Measurements from ENCODE around the gene SELENON. TPM values are rescaled to one million over a fixed set of nuclear protein-coding genes. Genes with fewer than 3 reads are reported as not detected.

SELENON gene
- total RNA-seq, 2 experiments from 2014 or later, result 9.9 to 28.3 TPM

DNA sequence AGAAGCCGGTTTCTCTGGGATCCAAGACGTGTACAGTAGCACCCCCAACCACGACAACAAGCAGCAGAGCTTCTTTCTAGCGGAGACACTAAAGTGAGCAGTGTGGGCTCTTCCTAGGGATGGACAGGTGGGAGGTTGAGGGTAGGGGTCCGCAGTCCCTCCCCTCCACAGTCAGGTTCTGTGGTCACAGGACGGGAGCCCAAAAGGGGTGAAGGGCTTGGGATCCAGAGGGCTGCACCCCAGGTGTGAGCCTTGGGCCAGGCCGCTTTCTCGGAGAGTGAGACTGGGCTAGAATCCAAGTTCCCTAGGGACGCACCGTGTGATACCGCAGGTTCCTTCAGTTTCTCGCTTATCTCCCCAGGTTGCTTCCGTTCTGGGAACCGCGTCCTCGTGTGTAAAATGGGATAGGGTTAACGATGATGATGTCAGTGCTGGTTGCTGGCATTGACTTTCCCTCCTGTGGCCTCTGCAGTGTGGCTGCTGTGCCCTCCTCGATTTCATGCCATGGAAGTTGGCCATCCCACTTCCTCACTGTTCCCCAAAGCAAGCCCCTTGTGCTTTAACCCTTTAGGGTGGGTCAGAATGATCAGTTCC lies 17.3 kb upstream of the SELENON start:
- intact Hi-C loops (cut with micrococcal nuclease; ENCODE audit: unreplicated experiment), result no loop called here
- H3K36me3 ChIP-seq (ENCODE audit: insufficient read depth, low read length), result no peaks in the 10 kb centered on the region
- no peak overlapping the region for H2AFZ ChIP-seq (ENCODE audit: low read length)
- no peak overlapping the region for H3K4me3 ChIP-seq (ENCODE audit: low read depth, low read length, poor library complexity, severe bottlenecking)
- H3K9me3 ChIP-seq (ENCODE audit: low read length), result no peaks in the 10 kb centered on the region
- H3K27ac ChIP-seq (ENCODE audit: low read depth, low read length, poor library complexity, severe bottlenecking), result no peak overlapping the region
- H3K4me1 ChIP-seq (ENCODE audit: insufficient read depth, low read length, poor library complexity, severe bottlenecking), result peaks cover 20% of the 10 kb centered on the region
- no peaks in the 10 kb centered on the region for H3K9me2 ChIP-seq (ENCODE audit: insufficient read depth, low read length)
- TF ChIP-seq, protein P1, sequence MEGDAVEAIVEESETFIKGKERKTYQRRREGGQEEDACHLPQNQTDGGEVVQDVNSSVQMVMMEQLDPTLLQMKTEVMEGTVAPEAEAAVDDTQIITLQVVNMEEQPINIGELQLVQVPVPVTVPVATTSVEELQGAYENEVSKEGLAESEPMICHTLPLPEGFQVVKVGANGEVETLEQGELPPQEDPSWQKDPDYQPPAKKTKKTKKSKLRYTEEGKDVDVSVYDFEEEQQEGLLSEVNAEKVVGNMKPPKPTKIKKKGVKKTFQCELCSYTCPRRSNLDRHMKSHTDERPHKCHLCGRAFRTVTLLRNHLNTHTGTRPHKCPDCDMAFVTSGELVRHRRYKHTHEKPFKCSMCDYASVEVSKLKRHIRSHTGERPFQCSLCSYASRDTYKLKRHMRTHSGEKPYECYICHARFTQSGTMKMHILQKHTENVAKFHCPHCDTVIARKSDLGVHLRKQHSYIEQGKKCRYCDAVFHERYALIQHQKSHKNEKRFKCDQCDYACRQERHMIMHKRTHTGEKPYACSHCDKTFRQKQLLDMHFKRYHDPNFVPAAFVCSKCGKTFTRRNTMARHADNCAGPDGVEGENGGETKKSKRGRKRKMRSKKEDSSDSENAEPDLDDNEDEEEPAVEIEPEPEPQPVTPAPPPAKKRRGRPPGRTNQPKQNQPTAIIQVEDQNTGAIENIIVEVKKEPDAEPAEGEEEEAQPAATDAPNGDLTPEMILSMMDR (conservative IDR thresholded peaks at IDR 0.05; ENCODE audit: low read length), result no peak
- no peak for TF ChIP-seq EZH2phosphoT487 (IDR thresholded peaks at IDR 0.05; ENCODE audit: borderline replicate concordance, low read depth, low read length)
- CTCF ChIA-PET (ENCODE audit: unreplicated experiment), result no interaction called here
- BruUV-seq (replicated peaks), result no TSS peak
- H3K79me2 ChIP-seq (ENCODE audit: insufficient read depth, low read depth, low read length), result no peaks in the 10 kb centered on the region
- POLR2A ChIA-PET, result no interaction called here
- H4K20me1 ChIP-seq (ENCODE audit: insufficient read depth, low read length), result no peaks in the 10 kb centered on the region
- no peak for DNase-seq (ENCODE audit: low spot score)
- H3K4me2 ChIP-seq (ENCODE audit: low read length), result no peak overlapping the region

DNA sequence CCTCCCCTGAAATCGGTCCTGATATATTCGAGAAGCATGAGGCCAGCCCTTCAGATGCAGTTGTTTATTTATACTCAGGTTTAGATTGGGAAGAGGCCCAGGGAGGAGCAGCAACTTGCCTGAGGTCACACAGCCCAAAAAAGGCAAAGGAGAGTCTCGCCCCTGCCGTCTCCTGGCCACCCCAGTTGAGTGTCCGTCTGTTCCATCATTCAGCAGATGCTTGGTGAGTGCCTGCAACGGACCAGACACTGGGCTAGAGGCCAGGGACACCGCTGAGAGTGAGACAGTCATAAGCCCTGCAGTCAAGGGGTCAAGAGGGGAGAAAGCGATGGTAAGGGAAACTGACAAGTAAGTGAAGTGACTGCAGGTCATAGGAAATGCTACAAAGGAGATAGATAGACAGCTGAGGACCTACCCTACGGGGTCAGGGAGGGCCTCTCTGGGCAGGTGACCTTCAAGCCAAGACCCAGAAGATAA lies 15.4 kb upstream of the SELENON start:
- ChIA-PET POLR2A (interaction anchor here (0.6 to 0.7 kb wide), 2 partner anchors 18 to 371 kb away, joined by 3 read pairs; no protein-coding TSS in a partner anchor), CTCF (ENCODE audit: unreplicated experiment) (interaction anchor here (0.6 kb wide), 1 partner anchor 537 kb away, joined by 3 read pairs; the partner anchor contains the start of gene RSRP1)
- H3K79me2 ChIP-seq (ENCODE audit: insufficient read depth, low read depth, low read length), result no peaks in the 10 kb centered on the region
- TF ChIP-seq, protein P1 (conservative IDR thresholded peaks at IDR 0.05; ENCODE audit: low read length), result no peak
- no peak for TF ChIP-seq EZH2phosphoT487 (IDR thresholded peaks at IDR 0.05; ENCODE audit: borderline replicate concordance, low read depth, low read length)
- H3K4me2 ChIP-seq (ENCODE audit: low read length), result no peak overlapping the region
- no peaks in the 10 kb centered on the region for H3K9me3 ChIP-seq (ENCODE audit: low read length)
- no peak for DNase-seq (ENCODE audit: low spot score)
- H3K36me3 ChIP-seq (ENCODE audit: insufficient read depth, low read length), result no peaks in the 10 kb centered on the region
- peaks cover 10% of the 10 kb centered on the region for H3K4me1 ChIP-seq (ENCODE audit: insufficient read depth, low read length, poor library complexity, severe bottlenecking)
- no peak overlapping the region for H3K27ac ChIP-seq (ENCODE audit: low read depth, low read length, poor library complexity, severe bottlenecking)
- H2AFZ ChIP-seq (ENCODE audit: low read length), result no peak overlapping the region
- H3K4me3 ChIP-seq (ENCODE audit: low read depth, low read length, poor library complexity, severe bottlenecking), result no peak overlapping the region
- intact Hi-C loops (cut with micrococcal nuclease; ENCODE audit: unreplicated experiment), result no loop called here
- no TSS peak for BruUV-seq (replicated peaks)
- H3K9me2 ChIP-seq (ENCODE audit: insufficient read depth, low read length), result no peaks in the 10 kb centered on the region
- H4K20me1 ChIP-seq (ENCODE audit: insufficient read depth, low read length), result no peaks in the 10 kb centered on the region

DNA sequence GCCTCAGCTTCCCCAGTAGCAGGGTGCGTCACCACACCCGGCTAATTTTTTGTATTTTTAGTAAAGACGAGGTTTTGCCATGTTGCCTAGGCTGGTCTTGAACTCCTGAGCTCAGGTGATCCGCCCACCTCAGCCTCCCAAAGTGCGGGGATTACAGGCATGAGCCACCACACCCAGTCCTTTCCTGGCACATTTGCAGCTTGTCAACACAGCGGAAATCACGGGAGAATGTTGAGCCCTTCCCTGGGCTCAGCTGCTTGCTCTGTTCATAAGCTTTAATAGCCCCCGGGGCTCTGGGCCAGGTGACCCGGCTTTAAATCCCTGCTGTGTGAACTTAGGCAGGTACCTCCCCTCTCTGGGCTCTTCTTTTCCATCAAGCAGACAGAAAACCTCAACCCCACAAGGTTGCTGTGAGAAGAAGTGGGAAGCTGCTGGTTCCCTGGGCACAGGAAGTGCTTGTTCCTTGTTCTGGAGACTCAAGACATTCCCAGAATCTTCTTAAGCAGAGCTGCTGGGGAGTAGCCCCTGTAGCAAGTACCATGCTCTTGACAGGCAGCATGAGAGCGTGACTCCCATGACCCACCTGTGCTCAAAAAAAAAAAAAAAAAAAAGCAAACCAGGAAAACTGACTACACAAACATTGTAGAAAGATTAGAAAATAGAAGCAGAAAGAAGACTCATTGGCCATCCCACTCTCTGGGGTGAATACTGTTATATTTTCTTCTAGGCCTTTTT lies 14.5 kb upstream of the SELENON start:
- Histone ChIP-seq H3K4me2 (ENCODE audit: low read length) (no peak overlapping the region), H3K27ac (ENCODE audit: low read depth, low read length, poor library complexity, severe bottlenecking) (no peak overlapping the region), H2AFZ (ENCODE audit: low read length) (no peak overlapping the region), H3K9me2 (ENCODE audit: insufficient read depth, low read length) (no peaks in the 10 kb centered on the region), H3K79me2 (ENCODE audit: insufficient read depth, low read depth, low read length) (no peaks in the 10 kb centered on the region), H4K20me1 (ENCODE audit: insufficient read depth, low read length) (no peaks in the 10 kb centered on the region), H3K9me3 (ENCODE audit: low read length) (no peaks in the 10 kb centered on the region), H3K4me1 (ENCODE audit: insufficient read depth, low read length, poor library complexity, severe bottlenecking) (peaks cover 10% of the 10 kb centered on the region), H3K4me3 (ENCODE audit: low read depth, low read length, poor library complexity, severe bottlenecking) (no peak overlapping the region), H3K36me3 (ENCODE audit: insufficient read depth, low read length) (no peaks in the 10 kb centered on the region)
- no TSS peak for BruUV-seq (replicated peaks)
- ChIA-PET POLR2A (interaction anchor here (0.7 kb wide), 1 partner anchor 18 kb away, joined by 3 read pairs; no protein-coding TSS in a partner anchor), CTCF (ENCODE audit: unreplicated experiment) (no interaction called here)
- TF ChIP-seq EZH2phosphoT487 (IDR thresholded peaks at IDR 0.05; ENCODE audit: borderline replicate concordance, low read depth, low read length), result no peak
- TF ChIP-seq, protein P1 (conservative IDR thresholded peaks at IDR 0.05; ENCODE audit: low read length), result no peak
- intact Hi-C loops (cut with micrococcal nuclease; ENCODE audit: unreplicated experiment), result no loop called here
- DNase-seq (ENCODE audit: low spot score), result no peak
